PC-9 (cell line): ENCODE results near the gene EML5.

Experiments
- CTCF ChIP-seq: fragments of 200-600 bp; sonication (generic); conservative IDR thresholded peaks from 2 replicates; pipeline ENCODE4 v1.6.1; 2017; ENCODE audit warnings: mixed run types, antibody characterized with exemption, mild to moderate bottlenecking, moderate library complexity
- EZH2 ChIP-seq: fragments of 200-600 bp; sonication (generic); IDR thresholded peaks from 2 replicates; pipeline ENCODE4 v1.8.0; 2017; ENCODE audit warnings: antibody characterized with exemption, low read depth

GRCh38 chr14:88597038-88597437 lies 195.7 kb downstream of the EML5 start:
- TF ChIP-seq CTCF (no peak), EZH2 (no peak)
